COLO668 (cell line): ENCODE data around the gene OR10G6.
"Not testable (repeated sequence)": the region's sequence is repeated elsewhere in the genome, so short reads cannot be mapped to it uniquely, and the experiment has no call there.

Experiments used
- DNase-seq: peaks from one replicate; lab custom pipeline; 2025; ENCODE audit not compliant: unreplicated experiment; lab: John Stamatoyannopoulos, UW

Gene OR10G6

DNA sequence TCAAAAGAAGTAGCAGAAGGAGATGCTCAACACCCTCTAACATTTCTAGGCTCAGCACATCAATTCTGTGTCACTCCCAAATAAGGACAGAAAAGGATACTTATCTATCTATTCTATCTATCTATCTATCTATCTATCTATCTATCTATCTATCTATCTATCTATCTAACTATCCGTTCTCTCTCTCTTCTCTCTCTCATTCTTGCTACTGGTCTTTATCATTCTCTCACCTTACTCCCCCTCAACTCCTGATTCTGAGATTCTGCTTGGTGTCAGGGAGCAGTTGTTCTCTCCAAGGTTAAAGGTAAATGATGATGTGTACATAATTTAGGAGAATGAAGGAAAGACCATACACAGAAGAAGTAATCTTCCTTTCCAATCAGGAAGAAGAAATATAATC is at the start of gene OR10G6:
TSS of gene OR10G6 (minus strand) at position 43 of the 400 bp plus-strand sequence. CDS start at position 43, 0 bp downstream.
- no peak for DNase-seq

GRCh38 chr11:124043420-124043819 is 48.5 kb upstream of the OR10G6 start:
- no peak for DNase-seq

GRCh38 chr11:124041254-124041653 is 46.3 kb upstream of the OR10G6 start, which contains the start of gene OR10G7:
Gene OR10G7, minus strand, starts transcription at chr11:124041325. Its CDS starts 2,324 bp downstream, at chr11:124039001.
- no peak for DNase-seq

DNA sequence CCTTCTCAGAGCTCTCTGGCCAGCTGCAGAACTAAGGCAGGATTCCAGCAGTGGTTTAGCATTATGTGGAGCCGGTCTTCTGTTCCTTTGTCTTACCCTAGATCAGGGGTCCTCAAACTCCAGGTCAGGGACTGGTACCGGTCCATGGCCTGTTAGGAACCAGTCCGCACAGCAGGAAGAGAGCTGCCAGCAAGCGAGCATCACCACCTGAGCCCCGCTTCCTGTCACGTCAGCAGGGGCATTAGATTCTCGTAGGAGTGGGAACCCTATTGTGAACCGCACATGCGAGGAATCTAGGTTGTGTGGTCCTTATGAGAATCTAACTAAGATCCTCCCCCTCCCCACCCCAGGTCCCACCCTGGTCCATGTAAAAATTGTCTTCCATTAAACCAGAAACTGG is 44.6 kb upstream of the OR10G6 start:
- no peak for DNase-seq

DNA sequence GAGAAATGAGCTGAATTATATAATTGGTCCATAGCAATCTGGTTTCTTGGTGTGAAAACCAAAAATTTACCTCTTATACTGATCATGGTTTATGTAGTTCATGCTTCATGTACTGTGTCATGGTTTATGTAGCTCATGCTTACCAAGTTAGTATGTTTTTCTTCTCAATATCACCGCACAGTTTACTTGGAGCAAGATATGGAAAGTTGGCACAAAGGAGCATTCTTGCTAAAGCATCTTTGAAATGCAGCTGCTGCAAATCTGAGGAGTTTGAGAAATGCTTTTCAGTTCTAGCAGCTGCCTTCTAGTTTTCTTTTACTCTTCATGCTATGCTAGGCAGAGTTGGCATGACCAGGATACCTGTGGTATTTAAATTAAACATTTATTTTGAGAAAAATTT is 41.7 kb upstream of the OR10G6 start:
- no peak for DNase-seq

DNA sequence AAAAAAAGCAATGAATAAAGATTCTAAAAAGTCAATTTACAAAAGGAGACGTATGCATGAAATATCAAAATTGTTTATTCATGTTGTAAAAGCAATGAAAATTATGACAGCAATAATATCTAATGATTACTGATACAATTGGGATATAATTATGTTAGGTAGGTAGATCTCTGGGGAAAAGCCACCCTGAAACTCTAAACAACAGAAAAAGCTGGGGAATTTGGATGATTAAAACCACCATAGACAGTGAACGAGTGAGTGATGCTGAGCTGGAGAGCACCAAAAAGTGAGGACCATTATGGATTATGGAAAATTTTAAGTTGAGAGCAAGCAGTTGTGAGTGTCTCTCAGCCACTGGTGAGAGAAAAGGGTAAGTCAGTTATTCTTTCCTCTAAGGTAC is 31.5 kb upstream of the OR10G6 start, which contains the start of gene OR10G8:
TSS of gene OR10G8 (plus strand) at position 301 of the 400 bp plus-strand sequence. CDS start 2,825 bp downstream, outside the sequence.
- DNase-seq: no peak

- DNase-seq: not testable (repeated sequence)
Measured at GRCh38 chr11:124015837-124016236, 20.9 kb upstream of the OR10G6 start.

DNA sequence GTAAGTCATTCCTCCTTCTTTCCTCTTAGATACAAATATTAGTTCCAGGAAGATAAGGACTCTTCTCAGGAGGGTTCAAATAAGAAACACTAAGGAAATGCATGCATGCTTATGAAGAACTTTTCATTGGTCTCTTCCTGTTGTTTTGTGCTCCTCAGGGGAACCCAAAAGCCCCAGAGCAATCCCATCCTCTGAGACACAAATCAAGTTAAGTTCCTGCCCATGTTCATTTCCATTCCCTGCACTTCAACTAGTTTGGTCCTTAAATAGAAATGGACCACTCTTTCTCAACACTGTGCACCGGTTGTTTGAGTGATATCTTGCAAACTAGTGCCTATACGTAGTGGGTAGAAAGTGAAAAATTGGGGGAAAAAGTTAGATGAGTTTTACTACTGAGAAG is 17.7 kb upstream of the OR10G6 start, which contains the start of gene OR10G4:
TSS of gene OR10G4 (plus strand) at position 301 of the 400 bp plus-strand sequence. CDS start 2,578 bp downstream, outside the sequence.
- DNase-seq: no peak

DNA sequence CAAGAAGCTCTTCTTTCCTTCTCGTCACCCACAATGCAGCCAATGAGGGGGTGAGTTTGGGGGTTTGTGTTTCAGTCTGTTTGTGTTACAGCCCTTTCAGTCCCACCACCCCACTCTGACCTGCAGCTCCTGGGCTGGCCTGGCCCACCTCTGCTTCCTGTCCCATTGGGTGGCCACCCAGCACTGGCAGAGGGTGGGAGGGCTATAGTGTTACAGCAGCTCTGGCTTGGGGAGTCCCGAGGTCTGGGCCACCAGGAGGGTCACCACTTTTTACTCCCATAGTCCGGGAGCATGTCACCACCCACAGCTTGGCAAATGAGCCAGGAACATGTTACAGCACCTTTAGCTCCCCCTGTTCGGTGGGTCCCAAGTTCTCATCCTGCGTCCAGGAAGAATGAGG is 15.7 kb downstream of the OR10G6 start:
- DNase-seq: no peak

DNA sequence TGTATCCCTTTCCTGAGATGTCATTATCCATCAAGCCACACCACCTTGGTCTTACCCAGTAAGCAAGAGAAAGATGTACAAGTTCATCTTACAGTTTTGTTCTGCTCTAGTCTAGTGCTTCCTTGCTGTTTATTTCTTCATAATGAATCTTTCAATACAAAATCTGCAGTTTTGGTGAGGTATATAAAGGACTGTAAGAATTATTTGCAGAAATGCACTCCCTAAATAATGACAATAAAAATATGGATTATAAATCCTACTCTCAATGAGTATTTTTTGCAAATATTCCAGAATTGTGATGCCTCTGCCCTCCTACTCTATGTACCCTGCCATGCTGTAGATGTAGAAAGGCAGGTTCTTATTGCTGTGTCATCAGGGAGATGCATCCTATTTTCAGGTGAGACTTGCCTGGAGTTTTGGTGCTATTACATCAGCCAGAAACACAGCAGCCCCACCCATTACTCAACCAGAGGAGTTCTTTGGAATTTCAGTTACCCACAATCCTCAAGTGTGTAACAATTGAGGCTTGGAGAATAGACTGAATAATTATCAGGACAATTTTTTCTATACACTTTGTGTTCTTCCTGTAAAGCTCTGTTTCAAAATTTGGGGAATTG is 17.1 kb downstream of the OR10G6 start, which contains the start of gene OR10S1:
TSS of gene OR10S1 (minus strand) at position 51 of the 617 bp plus-strand sequence. CDS start 117 bp downstream, outside the sequence.
- DNase-seq: no peak

- DNase-seq: no peak
Measured at GRCh38 chr11:123976770-123977560, 18.0 kb downstream of the OR10G6 start.

DNA sequence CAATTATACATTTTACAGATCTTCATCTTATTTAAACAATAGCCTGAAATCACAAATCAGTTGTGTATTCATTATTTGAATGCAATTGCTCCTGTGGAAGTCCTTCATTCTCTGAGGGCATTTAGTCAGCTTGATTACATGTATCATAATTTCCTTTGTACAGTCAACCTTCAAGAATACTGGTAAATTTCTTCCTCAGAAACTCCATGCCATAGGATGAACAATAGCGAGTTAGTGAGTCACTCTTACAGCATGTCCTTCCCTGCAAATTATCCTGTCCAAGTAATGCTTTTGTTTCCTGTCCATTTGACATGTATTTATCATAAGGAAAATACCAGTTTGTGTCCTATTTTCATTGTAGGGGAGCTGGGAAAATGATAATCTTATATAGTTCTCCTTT is 21.1 kb downstream of the OR10G6 start:
- DNase-seq: no peak

- DNase-seq: no peak
Measured at GRCh38 chr11:123956752-123957151, 38.2 kb downstream of the OR10G6 start.

GRCh38 chr11:123945132-123945531 is 49.8 kb downstream of the OR10G6 start:
- no peak for DNase-seq
